HT1080 (cell line): ENCODE data around the gene DDIAS. TPM values are rescaled to one million over a fixed set of nuclear protein-coding genes. Genes with fewer than 3 reads are reported as not detected.
"Not testable (repeated sequence)": the region's sequence is repeated elsewhere in the genome, so short reads cannot be mapped to it uniquely, and the experiment has no call there.

Source experiments
- DNase-seq: peaks from one replicate; pipeline ENCODE4 v3.0.0-alpha.2; 2015; ENCODE audit warnings: low read depth
- total RNA-seq: library from RNA; depleted of rRNA; stranded (reverse); fragments of >200 nt; shearing (Covaris generic); gene quantifications from 2 replicates; pipeline ENCODE4 v1.2.3, GENCODE V29; 2014

DDIAS gene
- total RNA-seq, 1 experiment from 2014 or later: 24.6 TPM

- no peak for DNase-seq
Observed at GRCh38 chr11:82890002-82890341, 11.6 kb upstream of the DDIAS start.

GRCh38 chr11:82890936-82891335 is 10.6 kb upstream of the DDIAS start:
- no peak for DNase-seq

- no peak for DNase-seq
Observed at GRCh38 chr11:82892611-82893169, 8.8 kb upstream of the DDIAS start.

- DNase-seq: no peak
Observed at GRCh38 chr11:82895437-82896091, 6.0 kb upstream of the DDIAS start.

GRCh38 chr11:82896183-82896582 is 5.4 kb upstream of the DDIAS start:
- no peak for DNase-seq

- no peak for DNase-seq
Observed at GRCh38 chr11:82898241-82898640, 3.3 kb upstream of the DDIAS start.

GRCh38 chr11:82899186-82899820 is 2.2 kb upstream of the DDIAS start:
- DNase-seq: no peak

- no peak for DNase-seq
Observed at GRCh38 chr11:82899957-82900276, 1.6 kb upstream of the DDIAS start.

- peak; percentile 95 for DNase-seq
Observed at GRCh38 chr11:82900277-82901164, 1.0 kb upstream of the DDIAS start, which contains the start of gene PRCP. Gene PRCP, minus strand, starts transcription at chr11:82900430. Its CDS starts 28 bp downstream, at chr11:82900402.

- no peak for DNase-seq
Observed at GRCh38 chr11:82901922-82902485, 468 bp downstream of the DDIAS start.

GRCh38 chr11:82902880-82903279 is 1.3 kb downstream of the DDIAS start:
- DNase-seq: no peak

GRCh38 chr11:82903843-82904586 is 2.5 kb downstream of the DDIAS start:
- DNase-seq: no peak

GRCh38 chr11:82906236-82906635 is 4.7 kb downstream of the DDIAS start:
- DNase-seq: peak; percentile 29

- no peak for DNase-seq
Observed at GRCh38 chr11:82906931-82907330, 5.4 kb downstream of the DDIAS start.

GRCh38 chr11:82907371-82907770 is 5.8 kb downstream of the DDIAS start:
- DNase-seq: no peak

- no peak for DNase-seq
Observed at GRCh38 chr11:82908311-82908710, 6.8 kb downstream of the DDIAS start.

- DNase-seq: no peak
Observed at GRCh38 chr11:82909015-82909640, 7.6 kb downstream of the DDIAS start.

- DNase-seq: not testable (repeated sequence)
Observed at GRCh38 chr11:82919786-82920185, 18.2 kb downstream of the DDIAS start.

- DNase-seq: not testable (repeated sequence)
Observed at GRCh38 chr11:82920227-82920626, 18.7 kb downstream of the DDIAS start.

- DNase-seq: not testable (repeated sequence)
Observed at GRCh38 chr11:82922396-82923173, 21.0 kb downstream of the DDIAS start.
